OCI-LY3 (cell line): Measurements from ENCODE around the gene LRGUK.
A peak's percentile ranks its signal among the peaks of the same experiment; 100 is the strongest.

ENCODE experiments used
- H2AFZ ChIP-seq: fragments of 200-600, 300-600 bp; shearing (Covaris generic); 2 replicates; pipeline ENCODE4 v1.6.0; 2014; ENCODE audit warnings: antibody characterized with exemption, low read depth, low read length
- H3K27ac ChIP-seq: fragments of 200-600, 300-600 bp; sonication (generic); 2 replicates; pipeline ENCODE4 v1.5.1; 2014; ENCODE audit warnings: mild to moderate bottlenecking, low read length, moderate library complexity, mixed read lengths
- H3K27me3 ChIP-seq: fragments of 200-600, 300-600 bp; sonication (generic); 2 replicates; pipeline ENCODE4 v1.6.1; 2014; ENCODE audit warnings: low read depth, low read length, mixed read lengths
- H3K36me3 ChIP-seq: fragments of 200-600, 300-600 bp; sonication (generic); replicated peaks from 2 replicates; pipeline ENCODE3; 2014; ENCODE audit warnings: low read depth, low read length, mixed read lengths
- H3K4me1 ChIP-seq: fragments of 300-600, 200-600 bp; sonication (generic); 2 replicates; pipeline ENCODE4 v1.6.1; 2014; ENCODE audit warnings: low read length, mixed read lengths
- H3K4me2 ChIP-seq: fragments of 200-600, 300-600 bp; sonication (generic); 2 replicates; pipeline ENCODE4 v1.6.1; 2014; ENCODE audit warnings: low read length, mixed read lengths
- H3K4me3 ChIP-seq: fragments of 300-600, 200-600 bp; sonication (generic); 2 replicates; pipeline ENCODE4 v1.5.1; 2014; ENCODE audit warnings: antibody characterized with exemption, mild to moderate bottlenecking, low read length, moderate library complexity
- H3K79me2 ChIP-seq: fragments of 300-600, 200-600 bp; shearing (Covaris generic); 2 replicates; pipeline ENCODE4 v1.6.1; 2014; ENCODE audit warnings: mild to moderate bottlenecking, low read length, mixed read lengths
- H3K9ac ChIP-seq: fragments of 300-600, 200-600 bp; shearing (Covaris generic); 2 replicates; pipeline ENCODE4 v1.6.0; 2014; ENCODE audit warnings: mild to moderate bottlenecking, low read length, moderate library complexity
- H3K9me3 ChIP-seq: fragments of 200-600, 300-600 bp; shearing (Covaris generic); 2 replicates; pipeline ENCODE4 v1.6.1; 2014; ENCODE audit warnings: low read length, mixed read lengths; ENCODE audit not compliant: insufficient read depth
- H4K20me1 ChIP-seq: fragments of 200-600, 300-600 bp; sonication (generic); 2 replicates; pipeline ENCODE4 v1.6.1; 2016; ENCODE audit warnings: low read length, mixed read lengths; ENCODE audit not compliant: insufficient read depth
- EZH2phosphoT487 ChIP-seq: fragments of 200-600 bp; shearing (Covaris generic); IDR thresholded peaks from 2 replicates; pipeline ENCODE4 v1.6.1; 2018; ENCODE audit warnings: antibody characterized with exemption, mixed run types, low read depth
- TF ChIP-seq, protein P1 (sequence below): fragments of 200-600, 300-600 bp; sonication (generic); IDR thresholded peaks from 2 replicates; pipeline ENCODE4 v1.5.1; 2014; ENCODE audit warnings: antibody characterized with exemption, low read length, low read depth

Gene LRGUK

DNA sequence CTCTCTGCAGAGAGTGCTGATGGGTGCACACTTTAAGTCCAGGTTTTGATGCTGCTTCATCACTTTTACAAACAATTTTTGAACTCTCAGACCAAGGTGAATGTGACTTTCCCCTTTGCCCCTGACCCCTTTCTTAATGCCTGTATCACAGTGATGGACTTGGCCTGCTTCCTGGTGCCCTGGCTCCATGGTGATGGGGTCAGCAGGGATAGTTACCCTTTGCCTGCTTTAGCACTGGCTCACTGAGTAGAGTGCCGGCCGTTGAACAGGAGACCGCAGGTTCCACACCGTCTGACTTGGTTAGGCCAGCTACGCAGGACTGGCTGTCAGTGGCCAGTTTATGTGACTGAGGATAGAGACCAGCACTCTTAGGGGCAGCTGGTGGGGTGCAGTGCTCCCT is 40.1 kb downstream of the LRGUK start:
- no peaks in the 10 kb centered on the region for H4K20me1 ChIP-seq
- no peaks in the 10 kb centered on the region for H3K79me2 ChIP-seq
- H3K9me3 ChIP-seq = no peaks in the 10 kb centered on the region
- no peaks in the 10 kb centered on the region for H3K36me3 ChIP-seq
- no peak overlapping the region for H3K4me2 ChIP-seq
- no peak overlapping the region for H2AFZ ChIP-seq
- H3K27ac ChIP-seq = no peak overlapping the region
- TF ChIP-seq, protein P1, sequence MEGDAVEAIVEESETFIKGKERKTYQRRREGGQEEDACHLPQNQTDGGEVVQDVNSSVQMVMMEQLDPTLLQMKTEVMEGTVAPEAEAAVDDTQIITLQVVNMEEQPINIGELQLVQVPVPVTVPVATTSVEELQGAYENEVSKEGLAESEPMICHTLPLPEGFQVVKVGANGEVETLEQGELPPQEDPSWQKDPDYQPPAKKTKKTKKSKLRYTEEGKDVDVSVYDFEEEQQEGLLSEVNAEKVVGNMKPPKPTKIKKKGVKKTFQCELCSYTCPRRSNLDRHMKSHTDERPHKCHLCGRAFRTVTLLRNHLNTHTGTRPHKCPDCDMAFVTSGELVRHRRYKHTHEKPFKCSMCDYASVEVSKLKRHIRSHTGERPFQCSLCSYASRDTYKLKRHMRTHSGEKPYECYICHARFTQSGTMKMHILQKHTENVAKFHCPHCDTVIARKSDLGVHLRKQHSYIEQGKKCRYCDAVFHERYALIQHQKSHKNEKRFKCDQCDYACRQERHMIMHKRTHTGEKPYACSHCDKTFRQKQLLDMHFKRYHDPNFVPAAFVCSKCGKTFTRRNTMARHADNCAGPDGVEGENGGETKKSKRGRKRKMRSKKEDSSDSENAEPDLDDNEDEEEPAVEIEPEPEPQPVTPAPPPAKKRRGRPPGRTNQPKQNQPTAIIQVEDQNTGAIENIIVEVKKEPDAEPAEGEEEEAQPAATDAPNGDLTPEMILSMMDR = no peak
- no peak for TF ChIP-seq EZH2phosphoT487
- H3K27me3 ChIP-seq = no peaks in the 10 kb centered on the region
- H3K9ac ChIP-seq = no peak overlapping the region
- no peak overlapping the region for H3K4me3 ChIP-seq
- H3K4me1 ChIP-seq = no peaks in the 10 kb centered on the region

DNA sequence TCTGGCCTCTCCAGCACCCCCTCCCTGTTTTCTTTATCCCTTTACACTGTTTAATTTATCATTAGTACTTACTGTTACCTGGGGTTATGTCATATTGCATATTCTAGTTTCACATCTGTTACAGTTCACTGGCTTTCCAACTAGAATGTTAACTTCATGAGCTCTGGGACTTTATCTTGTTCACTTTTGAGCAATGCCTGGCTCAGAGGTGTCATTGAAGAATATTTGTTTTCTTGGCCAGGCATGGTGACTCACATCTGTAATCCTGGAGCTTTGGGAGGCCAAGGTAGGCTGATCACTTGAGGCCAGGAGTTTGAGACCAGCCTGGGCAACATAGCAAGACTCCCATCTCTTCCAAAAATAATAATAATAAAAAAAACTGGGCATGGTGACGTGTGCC is 40.7 kb downstream of the LRGUK start:
- Histone ChIP-seq H2AFZ (no peak overlapping the region), H4K20me1 (no peaks in the 10 kb centered on the region), H3K79me2 (no peaks in the 10 kb centered on the region), H3K4me1 (no peaks in the 10 kb centered on the region), H3K4me2 (no peak overlapping the region), H3K4me3 (no peak overlapping the region), H3K27me3 (no peaks in the 10 kb centered on the region), H3K9ac (no peak overlapping the region), H3K27ac (no peak overlapping the region), H3K9me3 (no peaks in the 10 kb centered on the region), H3K36me3 (no peaks in the 10 kb centered on the region)
- TF ChIP-seq, protein P1 = no peak
- no peak for TF ChIP-seq EZH2phosphoT487

DNA sequence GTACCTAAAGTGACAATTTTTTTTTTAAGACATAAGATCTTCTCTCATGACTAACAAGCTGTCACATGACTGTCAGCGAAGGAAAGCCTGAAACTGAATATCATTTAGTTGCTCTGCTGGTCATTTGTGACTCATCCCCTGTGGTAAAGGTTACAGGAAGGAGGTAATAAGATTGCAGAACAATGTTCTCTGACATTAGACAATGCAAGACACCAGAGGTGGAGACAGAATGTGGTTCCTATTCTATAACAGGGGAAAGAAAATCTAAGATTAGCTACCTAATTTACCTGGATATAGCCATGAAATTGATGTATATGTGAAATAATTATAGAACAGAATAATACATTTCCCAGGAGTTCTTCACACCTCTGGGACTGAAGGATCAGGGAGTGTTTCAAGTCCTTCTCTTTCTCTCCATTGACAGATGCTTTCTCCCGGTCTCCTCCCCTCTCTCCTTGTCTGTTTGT is 47.7 kb downstream of the LRGUK start:
- Histone ChIP-seq H3K36me3 (no peaks in the 10 kb centered on the region), H3K27ac (no peak overlapping the region), H2AFZ (peak overlapping the region; percentile 62), H3K79me2 (no peaks in the 10 kb centered on the region), H3K4me2 (peak overlapping the region; percentile 29), H3K4me1 (peaks cover 13% of the 10 kb centered on the region), H3K9ac (no peak overlapping the region), H3K4me3 (no peak overlapping the region), H3K9me3 (no peaks in the 10 kb centered on the region), H4K20me1 (no peaks in the 10 kb centered on the region), H3K27me3 (no peaks in the 10 kb centered on the region)
- TF ChIP-seq EZH2phosphoT487 = no peak

DNA sequence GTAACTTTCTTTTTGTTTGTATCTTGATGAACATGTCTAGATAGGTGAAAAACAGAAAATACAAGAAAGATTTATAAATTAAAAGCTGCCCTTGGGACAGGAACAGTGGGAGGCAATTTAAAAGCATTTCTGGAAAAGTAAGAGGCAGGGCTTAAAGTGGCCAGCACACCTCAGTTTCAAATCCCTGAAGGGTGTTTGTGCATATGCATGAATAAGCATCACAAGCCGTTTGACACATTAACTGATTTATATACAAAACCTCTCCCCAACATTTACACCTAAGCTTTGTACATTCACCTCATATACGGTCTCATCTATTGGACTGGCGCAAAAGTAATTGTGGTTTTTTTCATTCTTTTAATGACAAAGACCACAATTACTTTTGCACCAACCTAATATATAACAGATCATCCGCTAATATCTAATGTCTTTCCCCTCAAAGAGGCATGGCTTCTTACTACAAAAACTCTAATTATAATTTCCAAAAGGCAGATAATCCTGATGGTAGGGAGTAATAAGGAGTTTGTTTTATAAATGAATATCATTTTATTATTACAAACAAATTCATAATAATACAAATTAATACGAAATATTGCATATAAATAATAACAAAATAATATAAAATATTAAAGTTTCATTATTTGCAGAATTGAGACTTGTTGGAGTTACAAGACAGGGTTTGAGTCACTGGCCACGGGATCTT is 48.3 kb downstream of the LRGUK start:
- Histone ChIP-seq H3K27me3 (no peaks in the 10 kb centered on the region), H3K4me1 (peaks cover 13% of the 10 kb centered on the region), H3K9ac (no peak overlapping the region), H3K79me2 (no peaks in the 10 kb centered on the region), H3K27ac (no peak overlapping the region), H2AFZ (no peak overlapping the region), H3K9me3 (no peaks in the 10 kb centered on the region), H3K4me3 (no peak overlapping the region), H4K20me1 (no peaks in the 10 kb centered on the region), H3K4me2 (no peak overlapping the region), H3K36me3 (no peaks in the 10 kb centered on the region)
- TF ChIP-seq, protein P1 = no peak
- TF ChIP-seq EZH2phosphoT487 = no peak
